GM12891 (cell line): ENCODE results near the gene MRPL37.
"Not testable (repeated sequence)": the region's sequence is repeated elsewhere in the genome, so short reads cannot be mapped to it uniquely, and the experiment has no call there.

ENCODE experiments used
- DNase-seq: peaks from one replicate; pipeline ENCODE4 v3.0.0; 2011; ENCODE audit warnings: low spot score; ENCODE audit not compliant: insufficient read length
- FAIRE-seq: peaks from 2 replicates; lab custom pipeline; 2011; peaks lifted over from hg19 to GRCh38; lab: Jason Lieb, UNC
- PAX5 ChIP-seq: IDR thresholded peaks from 2 replicates; pipeline ENCODE4 v1.6.1; 2011; ENCODE audit warnings: low read length, moderate library complexity, mild to moderate bottlenecking; ENCODE audit not compliant: insufficient read depth, severe bottlenecking
- POLR2A ChIP-seq: IDR thresholded peaks from 2 replicates; pipeline ENCODE4 v1.6.1; 2011; ENCODE audit warnings: low read depth, low read length, control low read depth
- POLR2AphosphoS5 ChIP-seq: IDR thresholded peaks from 2 replicates; pipeline ENCODE4 v1.6.1; 2011; ENCODE audit warnings: low read depth, low read length, control low read depth
- POU2F2 ChIP-seq: IDR thresholded peaks from 2 replicates; pipeline ENCODE4 v1.6.1; 2011; ENCODE audit warnings: low read depth, mild to moderate bottlenecking, control low read depth, low read length, moderate library complexity
- SPI1 ChIP-seq: IDR thresholded peaks from 2 replicates; pipeline ENCODE4 v1.6.1; 2011; ENCODE audit warnings: low read depth, low read length, control low read depth
- TAF1 ChIP-seq: IDR thresholded peaks from 2 replicates; pipeline ENCODE4 v1.6.1; 2011; ENCODE audit warnings: low read depth, low read length, control low read depth

Gene MRPL37

DNA sequence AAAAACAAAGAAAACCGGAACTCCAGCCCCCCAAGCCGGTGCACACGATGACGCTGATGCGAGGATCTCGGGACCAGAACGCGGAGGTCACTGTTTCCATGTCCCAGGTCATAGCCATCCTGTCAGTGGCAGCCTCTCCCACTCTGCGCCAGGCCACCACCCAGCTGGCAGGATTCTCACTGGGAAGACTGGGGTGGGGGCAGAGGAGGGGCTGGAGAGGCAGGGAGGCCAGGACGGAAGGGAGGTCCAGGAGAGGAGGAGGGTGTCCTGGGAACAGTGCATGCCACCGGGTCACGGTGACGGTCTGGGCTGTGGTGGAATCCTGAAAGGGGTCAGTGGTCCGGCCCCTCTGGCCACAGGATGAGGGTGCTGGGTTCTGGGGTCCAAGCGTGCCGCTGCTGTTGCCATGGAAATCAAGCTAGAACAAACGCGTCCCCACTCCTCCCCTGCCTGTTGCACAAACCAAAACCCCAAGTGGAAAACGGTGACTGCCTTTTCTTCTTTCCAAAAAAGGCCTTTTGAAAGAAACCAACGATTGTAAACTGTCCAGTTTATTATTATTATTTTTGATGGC, 26.1 kb downstream of the MRPL37 start:
- TF ChIP-seq PAX5 (no peak), SPI1 (no peak), POLR2A (no peak), TAF1 (no peak), POLR2AphosphoS5 (no peak), POU2F2 (no peak)
- DNase-seq (no peak), FAIRE-seq (no peak)

GRCh38 chr1:54227091-54227602, 27.2 kb downstream of the MRPL37 start:
- DNase-seq, result no peak
- TF ChIP-seq POLR2A (no peak), POU2F2 (no peak), SPI1 (no peak), POLR2AphosphoS5 (no peak), TAF1 (no peak), PAX5 (no peak)
- FAIRE-seq, result no peak

DNA sequence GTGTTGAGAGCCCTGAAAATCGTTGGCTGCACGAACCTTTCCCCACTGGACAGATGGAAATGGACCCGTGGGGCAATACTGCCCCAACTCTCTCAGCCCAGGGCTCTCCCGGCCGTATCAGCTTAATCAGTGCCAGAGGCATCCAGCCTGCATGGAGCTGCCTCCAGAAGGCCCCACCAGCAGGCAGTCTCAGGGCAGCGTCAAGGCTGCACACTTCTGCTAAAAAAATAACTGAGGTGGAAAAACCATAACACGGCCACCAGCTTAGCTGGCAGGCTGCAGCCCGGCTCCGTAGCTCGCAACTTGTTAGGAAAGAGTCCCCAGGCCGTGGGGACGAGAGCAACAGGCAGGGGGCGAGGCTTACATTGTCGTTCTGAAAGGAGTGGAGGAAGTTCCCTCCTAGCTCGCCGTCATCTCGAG, 27.9 kb downstream of the MRPL37 start:
- FAIRE-seq (no peak), DNase-seq (no peak)
- TF ChIP-seq POLR2A (no peak), POLR2AphosphoS5 (no peak), PAX5 (no peak), TAF1 (no peak)

GRCh38 chr1:54228638-54229079, 28.7 kb downstream of the MRPL37 start:
- FAIRE-seq, result no peak
- TF ChIP-seq POU2F2, result no peak
- TF ChIP-seq POLR2AphosphoS5, result no peak
- TF ChIP-seq TAF1, result no peak
- TF ChIP-seq PAX5, result no peak
- TF ChIP-seq POLR2A, result no peak
- TF ChIP-seq SPI1, result no peak

GRCh38 chr1:54229281-54229891, 29.4 kb downstream of the MRPL37 start:
- DNase-seq (no peak), FAIRE-seq (no peak)
- no peak for TF ChIP-seq SPI1
- no peak for TF ChIP-seq POLR2A
- TF ChIP-seq POU2F2, result no peak
- no peak for TF ChIP-seq PAX5
- TF ChIP-seq TAF1, result no peak
- TF ChIP-seq POLR2AphosphoS5, result no peak

More at GRCh38 chr1:54228638-54229079, 28.7 kb downstream of the MRPL37 start:
- DNase-seq, result no peak

GRCh38 chr1:54230507-54231339, 30.8 kb downstream of the MRPL37 start:
- DNase-seq (no peak), FAIRE-seq (peak; percentile 33)
- no peak for TF ChIP-seq TAF1

DNA sequence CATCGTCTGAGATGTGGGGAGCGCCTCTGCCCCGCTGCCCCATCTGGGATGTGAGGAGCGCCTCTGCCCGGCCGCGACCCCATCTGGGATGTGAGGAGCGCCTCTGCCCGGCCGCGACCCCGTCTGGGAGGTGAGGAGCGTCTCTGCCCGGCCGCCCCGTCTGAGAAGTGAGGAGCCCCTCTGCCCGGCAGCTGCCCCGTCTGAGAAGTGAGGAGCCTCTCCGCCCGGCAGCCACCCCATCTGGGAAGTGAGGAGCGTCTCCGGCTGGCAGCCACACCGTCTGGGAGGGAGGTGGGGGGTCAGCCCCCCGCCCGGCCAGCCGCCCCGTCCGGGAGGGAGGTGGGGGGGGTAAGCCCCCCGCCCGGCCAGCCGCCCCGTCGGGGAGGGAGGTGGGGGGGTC, 33.2 kb downstream of the MRPL37 start:
- DNase-seq, FAIRE-seq: not testable (repeated sequence)

GRCh38 chr1:54234284-54234683, 34.3 kb downstream of the MRPL37 start:
- TF ChIP-seq POLR2A (no peak), SPI1 (no peak), PAX5 (no peak), TAF1 (no peak), POLR2AphosphoS5 (no peak), POU2F2 (no peak)
- DNase-seq, result no peak
- no peak for FAIRE-seq

DNA sequence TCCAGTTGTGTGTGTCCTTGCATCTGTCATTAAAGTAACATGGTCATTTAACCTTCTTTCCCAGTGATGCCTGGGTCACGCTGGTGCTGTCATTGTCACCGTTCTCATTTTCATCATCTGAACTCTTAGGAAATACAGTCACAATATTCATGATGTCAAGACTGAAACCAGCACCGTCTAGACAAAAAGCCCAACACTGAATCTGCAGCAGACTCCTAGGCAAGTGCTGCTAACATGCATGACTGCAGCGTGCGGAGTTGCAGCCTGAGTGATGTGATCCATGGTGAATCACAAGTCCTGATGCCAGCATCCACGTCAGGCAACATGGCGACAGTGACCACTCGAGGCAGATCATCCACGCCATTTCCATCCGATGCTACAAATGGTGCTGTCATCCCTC, 37.6 kb downstream of the MRPL37 start:
- DNase-seq (no peak), FAIRE-seq (peak; percentile 13)
- TF ChIP-seq POU2F2, result no peak
- TF ChIP-seq POLR2A, result no peak
